Stomach smooth muscle (tissue), 2 donors: Measurements from ENCODE around the gene AAMDC.
"Not testable (repeated sequence)": the region's sequence is repeated elsewhere in the genome, so short reads cannot be mapped to it uniquely, and the experiment has no call there.

Source experiments
- H3K27ac ChIP-seq: one replicate; pipeline ENCODE4 v1.7.0; 2013; ENCODE audit warnings: mild to moderate bottlenecking, low read length, inconsistent platforms
- H3K27me3 ChIP-seq, 2 donors: one replicate each; pipeline ENCODE4 v1.7.0; 2013; ENCODE audit warnings: low read length in 2 of 2; ENCODE audit not compliant: insufficient read depth in 2 of 2, control insufficient read depth in 1 of 2
- H3K36me3 ChIP-seq, 2 donors: one replicate each; pipeline ENCODE4 v1.7.0; 2013; ENCODE audit warnings: low read length in 2 of 2; ENCODE audit not compliant: control insufficient read depth in 2 of 2, insufficient read depth in 2 of 2
- H3K4me1 ChIP-seq: one replicate; pipeline ENCODE4 v1.7.0; 2013; ENCODE audit warnings: low read length; ENCODE audit not compliant: control insufficient read depth, insufficient read depth
- H3K4me3 ChIP-seq, 2 donors: one replicate each; pipeline ENCODE4 v1.7.0; 2013; ENCODE audit warnings: low read length in 2 of 2
- H3K9ac ChIP-seq, 2 donors: one replicate each; pipeline ENCODE4 v1.7.0; 2013; ENCODE audit warnings: low read length in 2 of 2, mild to moderate bottlenecking in 1 of 2
- H3K9me3 ChIP-seq, 2 donors: one replicate each; pipeline ENCODE4 v1.7.0; 2013; ENCODE audit warnings: low read length in 2 of 2; ENCODE audit not compliant: control insufficient read depth in 2 of 2
- donor health status: healthy.
- donor health status: Pancreatic carcinoma.

AAMDC gene

DNA sequence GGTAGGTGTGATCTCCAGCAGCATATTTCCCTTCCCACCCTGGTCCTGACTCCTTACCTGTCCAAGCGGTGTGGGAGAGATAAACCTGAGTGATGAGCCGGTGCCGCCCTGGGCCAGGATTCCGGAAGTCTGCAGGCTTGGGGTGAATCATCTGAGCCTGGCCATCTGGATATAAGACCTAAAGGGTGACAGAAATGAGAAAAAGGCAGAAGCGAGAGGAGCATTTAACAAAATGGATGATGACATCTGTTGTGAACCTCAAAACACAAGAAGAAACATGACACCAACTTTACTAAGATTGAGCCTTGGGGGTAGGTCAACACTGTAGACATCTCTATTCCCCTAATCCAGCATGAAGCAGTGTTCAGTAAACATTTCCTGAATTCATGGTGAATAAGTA, 62.8 kb downstream of the AAMDC start:
- Histone ChIP-seq H3K9me3 (no peaks in the 10 kb centered on the region), H3K36me3 (peaks cover 28 to 39% of the 10 kb centered on the region in 2 donors), H3K27me3 (no peaks in the 10 kb centered on the region), H3K4me1 (peaks cover 2% of the 10 kb centered on the region), H3K9ac (no peak overlapping the region), H3K4me3 (no peak overlapping the region), H3K27ac (no peak overlapping the region)

DNA sequence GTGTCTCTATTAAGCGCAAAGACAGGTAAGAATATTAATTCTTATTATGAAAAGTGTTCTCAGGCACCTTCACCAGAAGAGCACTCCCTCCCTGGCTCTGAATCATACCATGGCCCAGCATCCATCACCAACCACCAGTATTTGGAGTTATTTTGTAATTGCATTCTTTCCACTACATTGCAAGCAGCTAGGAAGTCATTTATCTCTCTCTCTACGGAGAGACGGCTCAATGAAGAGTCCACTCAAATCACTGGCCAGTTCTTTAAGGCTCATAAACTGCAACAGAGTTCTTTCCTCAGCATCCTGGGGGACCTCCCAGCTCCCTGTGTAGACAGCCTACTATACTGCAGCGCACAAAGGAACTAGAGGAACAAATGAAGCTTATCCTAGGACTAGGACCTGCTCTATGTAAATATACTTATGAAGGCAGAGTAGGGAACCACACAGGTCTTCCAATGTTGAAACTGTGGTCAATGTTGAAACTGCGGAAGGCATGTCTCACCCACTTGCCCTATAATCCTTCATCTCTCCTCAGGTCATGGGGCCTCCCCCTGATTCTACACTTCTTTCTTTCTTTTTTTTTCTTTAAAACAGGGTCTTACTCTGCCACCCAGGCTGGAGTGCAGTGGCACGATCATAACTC, 63.4 kb downstream of the AAMDC start:
- Histone ChIP-seq H3K9me3 (no peaks in the 10 kb centered on the region), H3K4me1 (no peaks in the 10 kb centered on the region), H3K36me3 (peaks cover 27 to 34% of the 10 kb centered on the region in 2 donors), H3K27ac (no peak overlapping the region), H3K4me3 (no peak overlapping the region), H3K27me3 (no peaks in the 10 kb centered on the region), H3K9ac (no peak overlapping the region)

GRCh38 chr11:77884829-77885190, 63.9 kb downstream of the AAMDC start:
- no peak overlapping the region for H3K27ac ChIP-seq
- no peak overlapping the region for H3K9ac ChIP-seq
- no peak overlapping the region for H3K4me3 ChIP-seq
- peaks cover 30 to 32% of the 10 kb centered on the region in 2 donors for H3K36me3 ChIP-seq
- no peaks in the 10 kb centered on the region for H3K27me3 ChIP-seq
- H3K4me1 ChIP-seq: no peaks in the 10 kb centered on the region
- H3K9me3 ChIP-seq: no peaks in the 10 kb centered on the region

DNA sequence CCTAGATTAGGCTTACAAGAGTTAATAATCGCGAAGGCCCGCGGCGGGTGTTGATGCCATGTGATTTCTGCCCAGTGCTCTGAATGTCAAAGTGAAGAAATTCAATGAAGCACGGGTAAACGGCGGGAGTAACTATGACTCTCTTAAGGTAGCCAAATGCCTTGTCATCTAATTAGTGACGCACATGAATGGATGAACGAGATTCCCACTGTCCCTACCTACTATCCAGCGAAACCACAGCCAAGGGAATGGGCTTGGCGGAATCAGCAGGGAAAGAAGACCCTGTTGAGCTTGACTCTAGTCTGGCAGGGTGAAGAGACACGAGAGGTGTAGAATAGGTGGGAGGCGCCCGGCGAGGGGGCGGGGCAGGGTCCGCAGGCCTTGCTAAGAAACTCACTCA, 65.5 kb downstream of the AAMDC start:
- no peak overlapping the region for H3K27ac ChIP-seq
- no peak overlapping the region for H3K9ac ChIP-seq
- no peak overlapping the region for H3K4me3 ChIP-seq
- no peaks in the 10 kb centered on the region for H3K4me1 ChIP-seq
- peaks cover 19 to 23% of the 10 kb centered on the region in 2 donors for H3K36me3 ChIP-seq
- no peaks in the 10 kb centered on the region for H3K9me3 ChIP-seq
- no peaks in the 10 kb centered on the region for H3K27me3 ChIP-seq

DNA sequence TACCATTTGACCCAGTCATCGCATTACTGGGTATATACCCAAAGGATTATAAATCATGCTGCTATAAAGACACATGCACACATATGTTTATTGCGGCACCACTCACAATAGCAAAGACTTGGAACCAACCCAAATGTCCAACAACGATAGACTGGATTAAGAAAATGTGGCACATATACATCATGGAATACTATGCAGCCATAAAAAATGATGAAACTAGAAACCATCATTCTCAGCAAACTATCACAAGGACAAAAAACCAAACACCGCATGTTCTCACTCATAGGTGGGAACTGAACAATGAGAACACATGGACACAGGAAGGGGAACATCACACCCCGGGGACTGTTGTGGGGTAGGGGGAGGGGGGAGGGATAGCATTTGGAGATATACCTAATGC, 68.1 kb downstream of the AAMDC start:
- not testable (repeated sequence) for H3K4me3 ChIP-seq, H3K27ac ChIP-seq, H3K9ac ChIP-seq, H3K9me3 ChIP-seq, H3K4me1 ChIP-seq, H3K27me3 ChIP-seq
- peaks cover 11 to 12% of the 10 kb centered on the region in 2 donors for H3K36me3 ChIP-seq

- not testable (repeated sequence) for H3K9ac ChIP-seq, H3K4me1 ChIP-seq, H3K4me3 ChIP-seq, H3K9me3 ChIP-seq, H3K27ac ChIP-seq, H3K27me3 ChIP-seq
- peaks cover 5 to 12% of the 10 kb centered on the region in 2 donors for H3K36me3 ChIP-seq
Measured at GRCh38 chr11:77890100-77890614, 69.2 kb downstream of the AAMDC start.

GRCh38 chr11:77890619-77891056, 69.7 kb downstream of the AAMDC start:
- peaks cover 5 to 12% of the 10 kb centered on the region in 2 donors for H3K36me3 ChIP-seq
- H3K27ac ChIP-seq, H3K9me3 ChIP-seq, H3K4me3 ChIP-seq, H3K4me1 ChIP-seq, H3K27me3 ChIP-seq, H3K9ac ChIP-seq: not testable (repeated sequence)

DNA sequence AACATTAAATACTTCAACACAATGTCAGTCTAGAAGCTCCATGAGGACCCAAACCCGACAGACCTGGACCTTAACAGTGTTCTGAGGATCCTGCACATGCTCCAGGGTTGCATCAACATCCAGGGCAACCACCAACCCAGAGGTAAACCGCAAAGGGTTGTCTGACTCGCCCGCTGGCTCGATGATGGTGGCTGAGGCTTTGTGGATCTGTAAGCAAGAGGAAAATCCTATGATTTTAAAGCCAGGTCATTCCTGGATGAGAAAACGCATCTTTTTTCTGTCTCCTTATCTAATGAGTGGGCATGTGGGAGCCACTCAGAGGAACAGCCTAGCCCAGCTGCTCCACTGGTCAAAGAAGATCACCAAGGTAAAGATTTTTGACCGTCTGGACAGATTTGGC, 70.3 kb downstream of the AAMDC start:
- not testable (repeated sequence) for H3K27ac ChIP-seq, H3K9me3 ChIP-seq, H3K4me3 ChIP-seq, H3K27me3 ChIP-seq, H3K4me1 ChIP-seq, H3K36me3 ChIP-seq, H3K9ac ChIP-seq

- H3K4me3 ChIP-seq, H3K4me1 ChIP-seq, H3K9me3 ChIP-seq, H3K27me3 ChIP-seq, H3K27ac ChIP-seq, H3K9ac ChIP-seq, H3K36me3 ChIP-seq: not testable (repeated sequence)
Measured at GRCh38 chr11:77891703-77892102, 70.8 kb downstream of the AAMDC start.

DNA sequence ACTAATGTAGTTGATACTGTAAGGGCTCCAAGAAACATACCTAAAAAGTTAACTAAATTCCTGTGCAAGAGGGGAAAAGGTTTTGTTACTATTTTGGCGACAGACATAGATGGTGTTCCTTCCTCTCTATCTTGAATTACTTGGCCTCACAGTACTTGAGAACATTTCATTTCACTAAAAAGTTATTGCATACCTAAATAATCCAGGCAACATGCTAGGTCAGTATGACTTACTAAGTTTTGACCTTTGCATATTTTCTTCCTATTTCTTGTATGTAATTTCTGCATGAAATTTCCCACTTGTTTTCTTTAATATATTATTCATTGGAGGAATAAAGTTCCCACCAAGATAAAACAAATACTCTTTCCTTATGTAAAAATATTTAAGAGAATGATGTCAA, 74.0 kb downstream of the AAMDC start:
- not testable (repeated sequence) for H3K27me3 ChIP-seq, H3K36me3 ChIP-seq

GRCh38 chr11:77908835-77909234, 87.9 kb downstream of the AAMDC start:
- Histone ChIP-seq H3K9ac (no peak overlapping the region), H3K27me3 (no peaks in the 10 kb centered on the region), H3K4me3 (no peak overlapping the region), H3K36me3 (peaks cover 2 to 9% of the 10 kb centered on the region in 2 donors), H3K4me1 (no peaks in the 10 kb centered on the region), H3K27ac (no peak overlapping the region), H3K9me3 (no peaks in the 10 kb centered on the region)

More for the DNA sequence above, 74.0 kb downstream of the AAMDC start:
- not testable (repeated sequence) for H3K4me1 ChIP-seq, H3K4me3 ChIP-seq, H3K9ac ChIP-seq, H3K27ac ChIP-seq, H3K9me3 ChIP-seq
